Measurements from ENCODE around the gene PASD1.
A peak's percentile ranks its signal among the peaks of the same experiment; 100 is the strongest.
"Not testable (repeated sequence)": the region's sequence is repeated elsewhere in the genome, so short reads cannot be mapped to it uniquely, and the experiment has no call there.

The PASD1 gene

DNA sequence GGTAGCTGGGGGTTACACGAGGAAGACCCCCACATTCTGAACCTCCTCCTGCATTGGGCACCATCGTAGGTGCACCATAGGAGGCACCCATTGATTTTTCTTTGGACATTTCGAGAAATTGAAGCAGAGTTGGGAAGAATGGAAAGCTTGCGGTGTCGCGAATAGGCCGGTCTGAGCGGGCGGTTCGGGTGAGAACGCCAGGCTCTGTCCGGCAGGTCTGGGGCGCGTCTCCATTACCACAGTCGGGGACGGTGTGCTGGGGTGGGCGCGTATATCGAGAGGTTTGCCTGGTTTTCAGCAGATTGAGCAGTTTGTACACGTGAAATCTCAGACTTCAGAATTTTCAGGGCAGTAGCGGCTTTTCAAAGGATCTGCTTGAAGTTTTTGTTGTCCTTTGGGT, 560 bp downstream of the PASD1 start:
- TF ChIP-seq POLR2A (IDR thresholded peaks at IDR 0.05; ENCODE audit: low read length) (no peak), GATA1 (IDR thresholded peaks at IDR 0.05; ENCODE audit: low read depth, low read length) (no peak)

GRCh38 chrX:151566872-151567271, 3.4 kb downstream of the PASD1 start:
- not testable (repeated sequence) for DNase-seq

More for the DNA sequence above, 560 bp downstream of the PASD1 start:
- no peak for DNase-seq

GRCh38 chrX:151570561-151570960, 7.1 kb downstream of the PASD1 start:
- no peak for DNase-seq
- TF ChIP-seq POLR2A (IDR thresholded peaks at IDR 0.05; ENCODE audit: low read length) (no peak), GATA1 (IDR thresholded peaks at IDR 0.05; ENCODE audit: low read depth, low read length) (no peak)

DNA sequence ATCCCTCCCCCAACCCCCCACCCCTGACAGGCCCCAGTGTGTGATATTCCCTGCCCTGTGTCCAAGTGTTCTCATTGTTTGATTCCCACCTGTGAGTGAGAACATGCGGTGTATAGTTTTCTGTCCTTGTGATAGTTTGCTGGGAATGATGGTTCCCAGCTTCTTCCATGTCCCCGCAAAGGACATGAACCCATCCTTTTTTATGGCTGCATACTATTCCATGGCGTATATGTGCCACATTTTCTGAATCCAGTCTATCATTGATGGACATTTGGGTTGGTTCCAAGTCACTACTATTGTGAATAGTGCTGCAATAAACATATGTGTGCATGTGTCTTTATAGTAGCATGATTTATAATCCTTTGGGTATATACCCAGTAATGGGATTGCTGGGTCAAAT, 29.9 kb downstream of the PASD1 start:
- DNase-seq, result not testable (repeated sequence)

DNA sequence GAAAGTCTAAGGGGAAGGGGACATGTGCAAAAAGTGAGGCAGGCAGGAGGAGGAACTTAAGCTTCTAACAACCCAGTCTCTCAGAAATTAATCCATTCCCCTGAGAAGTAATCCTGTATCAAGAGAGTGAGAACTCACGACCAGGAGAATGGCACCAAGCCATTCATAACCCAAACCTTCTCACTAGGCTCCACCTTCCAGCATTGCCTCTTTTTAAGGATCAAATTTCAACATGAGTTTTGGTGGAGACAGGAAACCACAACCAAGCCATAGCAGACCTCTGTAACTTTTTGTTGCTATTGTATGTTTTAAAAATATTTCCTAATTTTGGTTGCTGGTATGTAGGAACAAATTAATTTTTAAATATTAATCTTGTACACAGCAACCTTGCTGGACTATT, 32.8 kb downstream of the PASD1 start:
- DNase-seq, result no peak
- TF ChIP-seq POLR2A (IDR thresholded peaks at IDR 0.05; ENCODE audit: low read length) (no peak), GATA1 (IDR thresholded peaks at IDR 0.05; ENCODE audit: low read depth, low read length) (no peak)

DNA sequence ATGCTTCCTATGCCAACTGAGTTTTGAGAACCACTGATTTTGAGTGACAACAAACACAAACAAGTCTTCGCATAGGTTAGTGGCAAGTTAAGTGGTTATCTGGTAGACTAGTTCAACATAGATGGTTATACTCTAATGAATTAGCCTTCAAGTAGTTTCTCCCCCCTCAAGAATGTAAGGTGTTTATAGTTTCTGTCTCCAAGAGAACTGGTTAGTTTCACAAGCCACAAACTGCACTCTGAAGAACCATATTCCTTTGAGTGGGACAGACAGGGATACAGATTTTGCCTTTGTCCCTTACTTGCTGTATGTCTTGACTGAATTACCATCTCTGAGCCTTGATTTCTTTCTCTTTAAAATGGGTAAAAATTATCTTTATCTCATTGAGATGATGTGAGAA, 41.5 kb downstream of the PASD1 start:
- no peak for TF ChIP-seq POLR2A (IDR thresholded peaks at IDR 0.05; ENCODE audit: low read length)
- no peak for TF ChIP-seq GATA1 (IDR thresholded peaks at IDR 0.05; ENCODE audit: low read depth, low read length)
- DNase-seq, result no peak

DNA sequence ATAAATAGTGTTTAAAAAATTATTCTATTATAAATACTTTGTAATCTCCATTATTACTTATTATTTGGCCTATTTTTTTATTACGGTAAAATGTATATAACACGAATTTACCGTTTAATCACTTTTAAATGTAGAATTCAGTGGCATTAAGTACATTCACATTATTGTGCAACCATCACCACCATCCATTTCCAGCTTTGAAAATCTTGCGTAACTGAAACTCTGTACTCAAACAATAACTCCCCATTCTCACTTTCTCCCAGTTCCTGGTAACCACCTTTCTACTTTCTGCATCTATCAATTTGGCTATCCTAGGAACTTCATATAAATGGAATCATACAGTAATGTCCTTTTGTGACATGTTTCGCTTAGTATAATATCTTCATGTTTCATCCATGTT, 45.7 kb downstream of the PASD1 start:
- TF ChIP-seq GATA1 (IDR thresholded peaks at IDR 0.05; ENCODE audit: low read depth, low read length) (no peak), POLR2A (IDR thresholded peaks at IDR 0.05; ENCODE audit: low read length) (no peak)
- no peak for DNase-seq

- peak; percentile 24 to 38 for DNase-seq
- no peak for TF ChIP-seq GATA1 (IDR thresholded peaks at IDR 0.05; ENCODE audit: low read depth, low read length)
These were observed 57.9 kb downstream of the PASD1 start for GRCh38 chrX:151621422-151621821.

GRCh38 chrX:151624677-151625076, 61.2 kb downstream of the PASD1 start:
- TF ChIP-seq GATA1 (IDR thresholded peaks at IDR 0.05; ENCODE audit: low read depth, low read length) (no peak), POLR2A (IDR thresholded peaks at IDR 0.05; ENCODE audit: low read length) (no peak)

DNA sequence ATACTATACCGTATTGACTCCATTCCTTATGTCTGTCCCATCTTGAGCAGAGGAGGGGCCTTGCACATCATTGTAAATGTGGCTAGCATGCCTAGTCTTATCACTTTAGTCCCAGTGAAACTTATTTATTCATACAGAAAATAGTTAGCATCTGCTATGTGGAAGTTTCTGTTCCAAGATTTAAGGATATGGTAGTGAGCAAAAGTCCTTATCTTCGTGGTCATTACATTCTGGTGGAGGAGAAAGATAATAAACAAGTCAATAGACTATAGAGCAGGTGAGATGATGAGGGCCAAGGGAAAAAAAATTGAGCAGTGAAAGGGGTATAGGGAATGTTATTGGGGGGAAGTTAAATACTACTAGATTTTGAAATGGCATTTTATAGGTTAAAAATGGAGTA, 68.3 kb downstream of the PASD1 start:
- no peak for TF ChIP-seq GATA1 (IDR thresholded peaks at IDR 0.05; ENCODE audit: low read depth, low read length)
- TF ChIP-seq POLR2A (IDR thresholded peaks at IDR 0.05; ENCODE audit: low read length), result no peak
- DNase-seq, result peak; percentile 2 to 20

More at GRCh38 chrX:151624677-151625076, 61.2 kb downstream of the PASD1 start:
- DNase-seq, result no peak

DNA sequence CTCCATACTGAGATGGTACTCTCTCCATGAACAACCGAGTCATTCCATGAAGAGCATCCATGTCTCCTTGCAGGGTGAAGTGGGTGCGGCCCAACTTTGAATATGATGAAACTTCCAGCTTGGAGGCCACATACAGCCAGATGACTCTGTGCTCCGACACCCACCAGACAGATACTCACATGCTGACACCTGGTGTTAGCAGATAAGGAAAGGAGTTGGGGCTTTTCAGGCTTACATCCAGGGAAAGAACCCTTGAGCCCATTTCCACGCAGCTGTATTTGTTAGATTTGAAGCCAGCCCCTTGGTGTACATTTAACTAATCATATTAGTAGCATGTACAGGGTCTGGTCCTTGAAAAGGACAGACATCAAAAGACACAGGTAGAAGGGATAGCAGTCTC, 69.7 kb downstream of the PASD1 start:
- TF ChIP-seq GATA1 (IDR thresholded peaks at IDR 0.05; ENCODE audit: low read depth, low read length) (no peak), POLR2A (IDR thresholded peaks at IDR 0.05; ENCODE audit: low read length) (no peak)
- peak; percentile 90 to 92 for DNase-seq

DNA sequence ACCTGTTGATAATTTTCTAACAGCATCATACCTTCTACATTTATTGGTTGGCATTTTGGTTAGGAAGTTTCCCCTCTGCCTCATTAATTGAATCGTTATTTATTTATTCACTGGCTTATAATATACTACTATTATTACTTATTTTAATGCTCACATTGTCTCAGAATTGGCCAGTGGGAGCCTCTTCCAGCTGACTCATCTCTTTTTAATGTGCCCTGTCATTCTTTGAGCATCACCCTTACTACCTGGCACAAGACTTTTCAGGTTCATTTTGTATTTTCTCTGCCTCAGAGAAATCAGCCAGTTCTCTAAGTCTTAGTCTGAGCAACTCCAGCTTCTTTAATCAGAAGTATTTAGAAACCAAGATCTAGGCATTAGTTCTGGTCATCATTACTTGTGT, 71.5 kb downstream of the PASD1 start:
- peak; percentile 0 to 45 for DNase-seq

GRCh38 chrX:151641564-151641963, 78.1 kb downstream of the PASD1 start:
- peak; percentile 1 to 12 for DNase-seq
- no peak for TF ChIP-seq POLR2A (IDR thresholded peaks at IDR 0.05; ENCODE audit: low read length)
- TF ChIP-seq GATA1 (IDR thresholded peaks at IDR 0.05; ENCODE audit: low read depth, low read length), result no peak

More for the DNA sequence above, 71.5 kb downstream of the PASD1 start:
- TF ChIP-seq GATA1 (IDR thresholded peaks at IDR 0.05; ENCODE audit: low read depth, low read length), result no peak

- no peak for DNase-seq
- no peak for TF ChIP-seq POLR2A (IDR thresholded peaks at IDR 0.05; ENCODE audit: low read length)
- no peak for TF ChIP-seq GATA1 (IDR thresholded peaks at IDR 0.05; ENCODE audit: low read depth, low read length)
These were observed 111.8 kb downstream of the PASD1 start for GRCh38 chrX:151675121-151675746.

- TF ChIP-seq POLR2A (IDR thresholded peaks at IDR 0.05; ENCODE audit: low read length), result no peak
- TF ChIP-seq GATA1 (IDR thresholded peaks at IDR 0.05; ENCODE audit: low read depth, low read length), result no peak
These were observed 112.7 kb downstream of the PASD1 start for GRCh38 chrX:151676196-151676595.

More at GRCh38 chrX:151676196-151676595, 112.7 kb downstream of the PASD1 start:
- peak; percentile 38 to 49 for DNase-seq
